ENCODE data around the gene CYP27B1. TPM values are rescaled to one million over a fixed set of nuclear protein-coding genes. Genes with fewer than 3 reads are reported as not detected.
"Not testable (repeated sequence)": the region's sequence is repeated elsewhere in the genome, so short reads cannot be mapped to it uniquely, and the experiment has no call there.

Gene CYP27B1
- total RNA-seq, 1 experiment from 2014 or later: 4.7 TPM

GRCh38 chr12:57715786-57716185 is 51.1 kb downstream of the CYP27B1 start:
- H3K9me3 ChIP-seq (ENCODE audit: low read depth, low read length, poor library complexity, severe bottlenecking): no peaks in the 10 kb centered on the region
- H3K4me3 ChIP-seq (ENCODE audit: low read depth, low read length, poor library complexity, severe bottlenecking): no peak overlapping the region
- intact Hi-C loops (cut with micrococcal nuclease; ENCODE audit: unreplicated experiment): no loop called here
- H3K27ac ChIP-seq (ENCODE audit: low read depth, low read length, poor library complexity, severe bottlenecking): no peak overlapping the region
- CTCF ChIA-PET: no interaction called here
- POLR2A ChIA-PET (ENCODE audit: low non-redundant PET): no interaction called here
- BruUV-seq (replicated peaks): no TSS peak
- H3K4me1 ChIP-seq (ENCODE audit: insufficient read depth, low read length, poor library complexity, severe bottlenecking): no peaks in the 10 kb centered on the region
- peaks cover 15% of the 10 kb centered on the region for H3K36me3 ChIP-seq (ENCODE audit: insufficient read depth, low read length, poor library complexity, severe bottlenecking)
- TF ChIP-seq CTCF (conservative IDR thresholded peaks at IDR 0.05; ENCODE audit: low read depth, low read length) (no peak), EZH2 (IDR thresholded peaks at IDR 0.05; ENCODE audit: borderline replicate concordance, low read depth, low read length, poor library complexity, severe bottlenecking) (no peak)
- DNase-seq (ENCODE audit: low spot score): no peak
- no peaks in the 10 kb centered on the region for H3K27me3 ChIP-seq (replicated peaks; ENCODE audit: insufficient read depth, low read depth, low read length, poor library complexity)

- BruUV-seq (replicated peaks); CTCF ChIA-PET; H3K27ac ChIP-seq (ENCODE audit: low read depth, low read length, poor library complexity, severe bottlenecking); H3K4me3 ChIP-seq (ENCODE audit: low read depth, low read length, poor library complexity, severe bottlenecking); H3K9me3 ChIP-seq (ENCODE audit: low read depth, low read length, poor library complexity, severe bottlenecking); H3K4me1 ChIP-seq (ENCODE audit: insufficient read depth, low read length, poor library complexity, severe bottlenecking); intact Hi-C loops (cut with micrococcal nuclease; ENCODE audit: unreplicated experiment); DNase-seq (ENCODE audit: low spot score); H3K27me3 ChIP-seq (replicated peaks; ENCODE audit: insufficient read depth, low read depth, low read length, poor library complexity); POLR2A ChIA-PET (ENCODE audit: low non-redundant PET): not testable (repeated sequence)
- peaks cover 15% of the 10 kb centered on the region for H3K36me3 ChIP-seq (ENCODE audit: insufficient read depth, low read length, poor library complexity, severe bottlenecking)
These were observed 51.7 kb downstream of the CYP27B1 start for GRCh38 chr12:57715036-57715748.

GRCh38 chr12:57713209-57713608 is 53.7 kb downstream of the CYP27B1 start:
- intact Hi-C loops (cut with micrococcal nuclease; ENCODE audit: unreplicated experiment): no loop called here
- Histone ChIP-seq H3K27ac (ENCODE audit: low read depth, low read length, poor library complexity, severe bottlenecking) (no peak overlapping the region), H3K9me3 (ENCODE audit: low read depth, low read length, poor library complexity, severe bottlenecking) (no peaks in the 10 kb centered on the region), H3K4me1 (ENCODE audit: insufficient read depth, low read length, poor library complexity, severe bottlenecking) (no peaks in the 10 kb centered on the region), H3K36me3 (ENCODE audit: insufficient read depth, low read length, poor library complexity, severe bottlenecking) (peaks cover 4% of the 10 kb centered on the region), H3K27me3 (replicated peaks; ENCODE audit: insufficient read depth, low read depth, low read length, poor library complexity) (no peaks in the 10 kb centered on the region), H3K4me3 (ENCODE audit: low read depth, low read length, poor library complexity, severe bottlenecking) (no peak overlapping the region)
- ChIA-PET POLR2A (ENCODE audit: low non-redundant PET) (no interaction called here), CTCF (no interaction called here)
- no peak for TF ChIP-seq CTCF (conservative IDR thresholded peaks at IDR 0.05; ENCODE audit: low read depth, low read length)
- no peak for TF ChIP-seq EZH2 (IDR thresholded peaks at IDR 0.05; ENCODE audit: borderline replicate concordance, low read depth, low read length, poor library complexity, severe bottlenecking)
- DNase-seq (ENCODE audit: low spot score): no peak
- BruUV-seq (replicated peaks): no TSS peak

- intact Hi-C loops (cut with micrococcal nuclease; ENCODE audit: unreplicated experiment): no loop called here
These were observed 54.2 kb downstream of the CYP27B1 start for GRCh38 chr12:57712701-57713100.

More at GRCh38 chr12:57712701-57713100, 54.2 kb downstream of the CYP27B1 start:
- CTCF ChIA-PET: no interaction called here
- POLR2A ChIA-PET (ENCODE audit: low non-redundant PET): no interaction called here
- BruUV-seq (replicated peaks): no TSS peak
- no peak overlapping the region for H3K4me3 ChIP-seq (ENCODE audit: low read depth, low read length, poor library complexity, severe bottlenecking)
- H3K9me3 ChIP-seq (ENCODE audit: low read depth, low read length, poor library complexity, severe bottlenecking): no peaks in the 10 kb centered on the region
- H3K27ac ChIP-seq (ENCODE audit: low read depth, low read length, poor library complexity, severe bottlenecking): no peak overlapping the region
- no peaks in the 10 kb centered on the region for H3K36me3 ChIP-seq (ENCODE audit: insufficient read depth, low read length, poor library complexity, severe bottlenecking)
- no peaks in the 10 kb centered on the region for H3K27me3 ChIP-seq (replicated peaks; ENCODE audit: insufficient read depth, low read depth, low read length, poor library complexity)
- no peak for TF ChIP-seq EZH2 (IDR thresholded peaks at IDR 0.05; ENCODE audit: borderline replicate concordance, low read depth, low read length, poor library complexity, severe bottlenecking)
- no peaks in the 10 kb centered on the region for H3K4me1 ChIP-seq (ENCODE audit: insufficient read depth, low read length, poor library complexity, severe bottlenecking)
- DNase-seq (ENCODE audit: low spot score): no peak

Small RNA genes lying within 50 kb of the gene (microRNA-seq; reads per million reads assigned to microRNA genes)
- gene MIR6759: not detected

Other genes starting within 250 kb of the CYP27B1 start
- 61.9 and 65.6 TPM in 2 replicates for gene DDIT3, start 246.6 kb downstream of the CYP27B1 start, total RNA-seq (2021)
- 140 and 150 TPM in 2 replicates for gene MBD6, start 244.3 kb downstream of the CYP27B1 start, total RNA-seq (2021)
- 121 and 129 TPM in 2 replicates for gene DCTN2, start 219.9 kb downstream of the CYP27B1 start, total RNA-seq (2021)
- gene KIF5A, start 217.0 kb downstream of the CYP27B1 start, total RNA-seq (2021): 2.1 and 3.3 TPM in 2 replicates
- gene PIP4K2C, start 175.9 kb downstream of the CYP27B1 start, total RNA-seq (2021): 34.9 and 35.4 TPM in 2 replicates
- 61.7 and 65.9 TPM in 2 replicates for gene DTX3, start 162.3 kb downstream of the CYP27B1 start, total RNA-seq (2021)
- gene ARHGEF25, start 155.6 kb downstream of the CYP27B1 start, total RNA-seq (2021): 20.9 and 32.5 TPM in 2 replicates
- 34.5 and 39.0 TPM in 2 replicates for gene B4GALNT1, start 133.9 kb downstream of the CYP27B1 start, total RNA-seq (2021)
- 142 and 161 TPM in 2 replicates for gene OS9, start 72.9 kb downstream of the CYP27B1 start, total RNA-seq (2021)
- gene AGAP2, start 28.3 kb downstream of the CYP27B1 start, total RNA-seq (2021): 4.0 and 6.6 TPM in 2 replicates
- gene TSPAN31, start 22.0 kb downstream of the CYP27B1 start, total RNA-seq (2021): 8.9 and 24.6 TPM in 2 replicates
- gene CDK4, start 14.8 kb downstream of the CYP27B1 start, total RNA-seq (2021): 216 and 247 TPM in 2 replicates
- gene MARCHF9, start 12.0 kb downstream of the CYP27B1 start, total RNA-seq (2021): 19.8 and 23.6 TPM in 2 replicates
- gene METTL1, start 5.0 kb upstream of the CYP27B1 start, total RNA-seq (2021): 51.0 and 55.6 TPM in 2 replicates
- 5.3 and 7.4 TPM in 2 replicates for gene EEF1AKMT3, start 5.5 kb upstream of the CYP27B1 start, total RNA-seq (2021)
- 52.6 and 58.5 TPM in 2 replicates for gene TSFM, start 15.7 kb upstream of the CYP27B1 start, total RNA-seq (2021)
- 4.4 and 5.4 TPM in 2 replicates for gene AVIL, start 51.7 kb upstream of the CYP27B1 start, total RNA-seq (2021)
- gene CTDSP2, start 79.7 kb upstream of the CYP27B1 start, total RNA-seq (2021): 115 and 132 TPM in 2 replicates
- 7.7 and 13.6 TPM in 2 replicates for gene ATP23, start 174.5 kb upstream of the CYP27B1 start, total RNA-seq (2021)